Endothelial cell of umbilical vein (primary cell): ENCODE data around the gene DENND5B. TPM values are rescaled to one million over a fixed set of nuclear protein-coding genes. Genes with fewer than 3 reads are reported as not detected.

Experiments
- BruUV-seq: library from RNA; stranded (reverse); fragments of 400-500 nt; replicated peaks from 2 replicates; lab custom pipeline; 2021; lab: Mats Ljungman, UMichigan
- CTCF ChIA-PET: fragments of 300-600, 350-600 bp; sonication (Branson Sonifier 250); formaldehyde crosslinking; loops from one replicate; lab custom pipeline; 2021; ENCODE audit warnings: antibody characterized with exemption, inconsistent platforms; lab: Charles Lee
- POLR2A ChIA-PET: fragments of 300-600, 350-600 bp; sonication (Branson Sonifier 250); formaldehyde crosslinking; loops from one replicate; lab custom pipeline; 2021; ENCODE audit warnings: antibody characterized with exemption, inconsistent platforms; lab: Charles Lee
- DNase-seq: peaks from one replicate; pipeline ENCODE4 v3.0.0-alpha.2; 2011; ENCODE audit warnings: low read depth, low spot score
- FAIRE-seq: peaks from 2 replicates; lab custom pipeline; 2011; peaks lifted over from hg19 to GRCh38; lab: Jason Lieb, UNC
- H2AFZ ChIP-seq: 2 replicates; pipeline ENCODE4 v1.6.0; 2012; ENCODE audit warnings: low read depth, low read length, control low read depth, inconsistent platforms
- H3K27ac ChIP-seq: 2 replicates; pipeline ENCODE4 v1.5.1; 2011; ENCODE audit warnings: low read depth, mild to moderate bottlenecking, control low read depth, low read length, moderate library complexity; ENCODE audit not compliant: insufficient read depth
- H3K27me3 ChIP-seq, 2 experiments: 2 replicates each; pipeline versions ENCODE4 v1.6.0 to v1.6.1; 2011; ENCODE audit warnings: low read length in 2 of 2, mixed read lengths in 1 of 2; ENCODE audit not compliant: control insufficient read depth in 2 of 2, insufficient read depth in 2 of 2
- H3K36me3 ChIP-seq, 2 experiments: 2 replicates in 1 of 2; 3 replicates in 1 of 2; pipeline ENCODE4 v1.5.1; 2011; ENCODE audit warnings: low read length in 2 of 2, mild to moderate bottlenecking in 1 of 2, moderate library complexity in 1 of 2; ENCODE audit not compliant: control insufficient read depth in 2 of 2, insufficient read depth in 2 of 2; ENCODE audit errors: extremely low read depth in 1 of 2
- H3K4me1 ChIP-seq: 3 replicates; pipeline ENCODE4 v1.5.1; 2011; ENCODE audit warnings: mild to moderate bottlenecking, low read length; ENCODE audit not compliant: control insufficient read depth, insufficient read depth; ENCODE audit errors: extremely low read depth
- H3K4me2 ChIP-seq: 2 replicates; pipeline ENCODE4 v1.6.1; 2011; ENCODE audit warnings: low read length, control low read depth, mixed read lengths; ENCODE audit not compliant: insufficient read depth
- H3K4me3 ChIP-seq, 3 experiments: fragments of 200-600 bp in 1 of 3; sonication (generic), shearing (Covaris generic) in 1 of 3; replicated peaks in 1 of 3; 2 replicates each; pipeline ENCODE4 v1.5.1; 2011 to 2016; ENCODE audit warnings: control low read depth in 3 of 3, low read length in 3 of 3, mild to moderate bottlenecking in 2 of 3, inconsistent platforms in 1 of 3, low read depth in 1 of 3, moderate library complexity in 1 of 3; ENCODE audit not compliant: insufficient read depth in 1 of 3
- H3K79me2 ChIP-seq: 2 replicates; pipeline ENCODE4 v1.6.0; 2012; ENCODE audit warnings: low read length, inconsistent platforms; ENCODE audit not compliant: control insufficient read depth, insufficient read depth
- H3K9ac ChIP-seq: replicated peaks from 2 replicates; pipeline ENCODE3; 2011; ENCODE audit warnings: low read length, control low read depth; ENCODE audit not compliant: insufficient read depth; ENCODE audit errors: extremely low read depth
- H3K9me1 ChIP-seq: replicated peaks from 3 replicates; pipeline ENCODE4 v1.6.0; 2011; ENCODE audit warnings: mild to moderate bottlenecking, low read length; ENCODE audit not compliant: control insufficient read depth, insufficient read depth; ENCODE audit errors: extremely low read depth
- H3K9me3 ChIP-seq: replicated peaks from 2 replicates; pipeline ENCODE4 v1.5.1; 2012; ENCODE audit warnings: low read length, inconsistent platforms; ENCODE audit not compliant: control insufficient read depth, insufficient read depth
- H4K20me1 ChIP-seq: replicated peaks from 2 replicates; pipeline ENCODE3; 2011; ENCODE audit warnings: mild to moderate bottlenecking, low read length; ENCODE audit not compliant: control insufficient read depth, insufficient read depth; ENCODE audit errors: extremely low read depth
- CTCF ChIP-seq, 2 donors: IDR thresholded peaks; 1 replicate in 1 of 2; 2 replicates in 1 of 2; pipeline ENCODE4 v1.5.1; 2011; ENCODE audit warnings: low read length in 2 of 2, mild to moderate bottlenecking in 2 of 2, moderate library complexity in 2 of 2, control low read depth in 1 of 2, inconsistent platforms in 1 of 2, low read depth in 1 of 2; ENCODE audit not compliant: insufficient read depth in 1 of 2; ENCODE audit errors: extremely low read depth in 1 of 2
- EZH2 ChIP-seq: IDR thresholded peaks from 2 replicates; pipeline ENCODE4 v1.6.1; 2012; ENCODE audit warnings: borderline replicate concordance, low read depth, mild to moderate bottlenecking, moderate library complexity, low read length, inconsistent platforms; ENCODE audit not compliant: severe bottlenecking
- FOS ChIP-seq: IDR thresholded peaks from 2 replicates; pipeline ENCODE4 v1.6.1; 2011; ENCODE audit warnings: mild to moderate bottlenecking, low read length, moderate library complexity, borderline replicate concordance; ENCODE audit not compliant: insufficient read depth
- GATA2 ChIP-seq: IDR thresholded peaks from 2 replicates; pipeline ENCODE4 v1.7.0; 2011; ENCODE audit warnings: low read depth, mild to moderate bottlenecking, moderate library complexity, mixed read lengths, low read length; ENCODE audit not compliant: insufficient read length, insufficient read depth
- JUN ChIP-seq: IDR thresholded peaks from 2 replicates; pipeline ENCODE4 v1.6.1; 2011; ENCODE audit warnings: borderline replicate concordance, low read depth; ENCODE audit not compliant: insufficient read length, insufficient read depth
- MAX ChIP-seq: IDR thresholded peaks from 2 replicates; pipeline ENCODE4 v1.6.1; 2011; ENCODE audit not compliant: insufficient read depth, insufficient read length
- MYC ChIP-seq: IDR thresholded peaks from one replicate; pipeline ENCODE4 v1.6.1; 2011; ENCODE audit warnings: mild to moderate bottlenecking, low read depth, low read length
- POLR2A ChIP-seq: IDR thresholded peaks from 2 replicates; pipeline ENCODE4 v1.6.1; 2012; ENCODE audit warnings: low read depth, mild to moderate bottlenecking, control low read depth, low read length
- POLR2AphosphoS5 ChIP-seq: IDR thresholded peaks from 2 replicates; pipeline ENCODE4 v1.6.1; 2012; ENCODE audit warnings: low read depth, mild to moderate bottlenecking, control low read depth, low read length, moderate library complexity; ENCODE audit not compliant: insufficient read depth
- dilution Hi-C: fragments of 300-500 bp; cut with MboI; formaldehyde crosslinking; loops from one replicate; pipeline ENCODE4 v1.15.0; 2019; ENCODE audit warnings: low sequenced_read_pairs; ENCODE audit not compliant: extremely low pct_ligation_motif_present
- intact Hi-C: fragments of 100-400 bp; cut with micrococcal nuclease; formaldehyde crosslinking; loops from one replicate; pipeline ENCODE4 v1.10.0; 2022
- polyA plus RNA-seq, 4 experiments: library from polyadenylated mRNA; depleted of rRNA in 3 of 4; stranded (reverse) in 3 of 4; unstranded in 1 of 4; fragments of >200 nt; gene quantifications; 2 replicates each; pipeline versions ENCODE4 v1.2.1 to v1.2.3, GENCODE V29; 2011 to 2012; ENCODE audit warnings: missing spikeins in 1 of 4
- total RNA-seq: library from RNA; stranded (reverse); gene quantifications from 2 replicates; pipeline ENCODE4 v1.2.3, GENCODE V29; 2021

DENND5B gene
- total and polyA plus RNA-seq, 2 donors (not counting 3 experiments of a cell fraction or from before 2014, with no cell fraction given), result 10.3 to 18.3 TPM

- dilution Hi-C loops (no loop called here), intact Hi-C loops (no loop called here)
- H3K4me3 ChIP-seq, result no peak overlapping the region
- no TSS peak for BruUV-seq
- H3K9me1 ChIP-seq, result no peaks in the 10 kb centered on the region
- H3K36me3 ChIP-seq, result no peaks in the 10 kb centered on the region
- H3K4me1 ChIP-seq, result no peaks in the 10 kb centered on the region
- no peaks in the 10 kb centered on the region for H4K20me1 ChIP-seq
- H3K27me3 ChIP-seq, result peaks cover 6 to 9% of the 10 kb centered on the region in 2 experiments
- FAIRE-seq, result peak; percentile 4
- DNase-seq, result no peak
- no peak overlapping the region for H3K9ac ChIP-seq
- TF ChIP-seq POLR2A, result no peak
- no peak for TF ChIP-seq JUN
- TF ChIP-seq POLR2AphosphoS5, result no peak
- TF ChIP-seq EZH2, result no peak
- TF ChIP-seq FOS, result no peak
- TF ChIP-seq GATA2, result no peak
- TF ChIP-seq MYC, result no peak
- TF ChIP-seq MAX, result no peak
- no peak for TF ChIP-seq CTCF (IDR thresholded peaks at IDR 0.05; ENCODE audit: extremely low read depth in 1 of 2, insufficient read depth in 1 of 2, low read depth in 1 of 2, low read length in 2 of 2)
- POLR2A ChIA-PET, result no interaction called here
- H3K79me2 ChIP-seq, result no peaks in the 10 kb centered on the region
- no peaks in the 10 kb centered on the region for H3K9me3 ChIP-seq
- no peak overlapping the region for H3K4me2 ChIP-seq
- H2AFZ ChIP-seq, result peak overlapping the region; percentile 13
- no peak overlapping the region for H3K27ac ChIP-seq
- CTCF ChIA-PET, result interaction anchor here (1.1 kb wide), 1 partner anchor 49 kb away, joined by 3 read pairs; no protein-coding TSS in a partner anchor
These were observed 236.9 kb downstream of the DENND5B start for GRCh38 chr12:31353750-31354708.
